H1 (cell line): ENCODE results near the gene GEN1. TPM values are rescaled to one million over a fixed set of nuclear protein-coding genes. Genes with fewer than 3 reads are reported as not detected.

Experiments
- CTCF ChIA-PET: fragments of 300-600 bp; sonication (Branson Sonifier 250); formaldehyde crosslinking; loops from one replicate; lab custom pipeline; 2021; ENCODE audit not compliant: partially characterized antibody; lab: Charles Lee
- POLR2A ChIA-PET: fragments of 300-600 bp; sonication (Branson Sonifier 250); formaldehyde crosslinking; loops from one replicate; lab custom pipeline; 2021; ENCODE audit warnings: inconsistent platforms; ENCODE audit not compliant: partially characterized antibody; lab: Charles Lee
- DNase-seq, 2 experiments: peaks; one replicate each; pipeline versions ENCODE4 v3.0.0 to v3.0.0-alpha.2; 2010 to 2022; ENCODE audit warnings: low spot score in 2 of 2, low read depth in 1 of 2, mixed read lengths in 1 of 2
- FAIRE-seq: peaks from 2 replicates; lab custom pipeline; 2011; peaks lifted over from hg19 to GRCh38; lab: Jason Lieb, UNC
- H2AFZ ChIP-seq: 2 replicates; pipeline ENCODE4 v1.8.1; 2012; ENCODE audit warnings: low read length, inconsistent platforms
- H2AK5ac ChIP-seq: 2 replicates; pipeline ENCODE4 v1.6.1; 2013; ENCODE audit warnings: low read depth, low read length
- H2BK120ac ChIP-seq: replicated peaks from 2 replicates; pipeline ENCODE3; 2013; ENCODE audit warnings: low read depth, low read length, inconsistent platforms
- H2BK12ac ChIP-seq: 2 replicates; pipeline ENCODE4 v1.6.1; 2013; ENCODE audit warnings: low read depth, low read length
- H2BK15ac ChIP-seq: 2 replicates; pipeline ENCODE4 v1.6.1; 2013; ENCODE audit warnings: low read length
- H2BK20ac ChIP-seq: 2 replicates; pipeline ENCODE4 v1.6.1; 2013; ENCODE audit warnings: low read length
- H2BK5ac ChIP-seq: 2 replicates; pipeline ENCODE4 v1.6.1; 2013; ENCODE audit warnings: low read depth, low read length
- H3K14ac ChIP-seq: 2 replicates; pipeline ENCODE4 v1.6.1; 2013; ENCODE audit warnings: inconsistent platforms; ENCODE audit not compliant: insufficient read length
- H3K18ac ChIP-seq: 2 replicates; pipeline ENCODE4 v1.6.1; 2013; ENCODE audit warnings: low read length; ENCODE audit errors: extremely low read depth
- H3K23ac ChIP-seq: 2 replicates; pipeline ENCODE4 v1.6.1; 2013; ENCODE audit warnings: inconsistent platforms; ENCODE audit not compliant: insufficient read length
- H3K23me2 ChIP-seq: 2 replicates; pipeline ENCODE4 v1.6.1; 2013; ENCODE audit warnings: low read depth, low read length
- H3K27ac ChIP-seq: 2 replicates; pipeline ENCODE4 v1.6.1; 2011; ENCODE audit warnings: low read depth, low read length, inconsistent platforms
- H3K27me3 ChIP-seq, 4 experiments: replicated peaks in 1 of 4; 1 replicate in 1 of 4; 2 replicates in 3 of 4; pipeline versions ENCODE4 v1.6.1 to v1.8.1; 2011 to 2013; ENCODE audit warnings: low read length in 3 of 4, mild to moderate bottlenecking in 3 of 4, inconsistent platforms in 2 of 4, mixed read lengths in 2 of 4, moderate library complexity in 1 of 4; ENCODE audit not compliant: control insufficient read depth in 3 of 4, insufficient read depth in 3 of 4; ENCODE audit errors: extremely low read depth in 1 of 4
- H3K36me3 ChIP-seq, 4 experiments: 2 replicates each; pipeline versions ENCODE4 v1.6.1 to v1.8.1; 2011 to 2013; ENCODE audit warnings: mild to moderate bottlenecking in 4 of 4, low read length in 3 of 4, moderate library complexity in 2 of 4, control low read depth in 1 of 4, inconsistent platforms in 1 of 4; ENCODE audit not compliant: insufficient read depth in 4 of 4, control insufficient read depth in 2 of 4
- H3K4ac ChIP-seq: replicated peaks from 2 replicates; pipeline ENCODE3; 2013; ENCODE audit warnings: low read length, low read depth, mixed read lengths, inconsistent platforms; ENCODE audit not compliant: insufficient read length
- H3K4me1 ChIP-seq, 4 experiments: replicated peaks in 1 of 4; 1 replicate in 1 of 4; 2 replicates in 3 of 4; pipeline versions ENCODE4 v1.6.1 to v1.8.1; 2011 to 2013; ENCODE audit warnings: low read length in 3 of 4, inconsistent platforms in 2 of 4, mixed read lengths in 1 of 4; ENCODE audit not compliant: insufficient read depth in 4 of 4, control insufficient read depth in 3 of 4
- H3K4me2 ChIP-seq, 2 experiments: 2 replicates each; pipeline versions ENCODE4 v1.6.1 to v1.8.1; 2011 to 2013; ENCODE audit warnings: low read depth in 2 of 2, low read length in 2 of 2, control low read depth in 1 of 2, inconsistent platforms in 1 of 2, mild to moderate bottlenecking in 1 of 2; ENCODE audit not compliant: insufficient read depth in 1 of 2
- H3K4me3 ChIP-seq, 4 experiments: fragments of 200-600, 300-600 bp in 1 of 4; sonication (generic), shearing (Covaris generic), sonication (Bioruptor Twin) in 1 of 4; 2 replicates each; pipeline versions ENCODE4 v1.5.1 to v1.8.1; 2011 to 2016; ENCODE audit warnings: low read length in 4 of 4, low read depth in 3 of 4, control low read depth in 2 of 4, inconsistent platforms in 2 of 4, mild to moderate bottlenecking in 2 of 4, mixed read lengths in 1 of 4, moderate library complexity in 1 of 4; ENCODE audit not compliant: insufficient read depth in 2 of 4; ENCODE audit errors: extremely low read depth in 1 of 4
- H3K56ac ChIP-seq: replicated peaks from 2 replicates; pipeline ENCODE3; 2013; ENCODE audit warnings: low read depth, mild to moderate bottlenecking, mixed read lengths, low read length, inconsistent platforms; ENCODE audit not compliant: insufficient read length
- H3K79me1 ChIP-seq: 2 replicates; pipeline ENCODE4 v1.6.1; 2013; ENCODE audit warnings: low read depth, low read length, control low read depth
- H3K79me2 ChIP-seq, 2 experiments: 2 replicates each; pipeline versions ENCODE4 v1.6.1 to v1.8.1; 2012 to 2013; ENCODE audit warnings: low read length in 2 of 2, mild to moderate bottlenecking in 2 of 2, inconsistent platforms in 1 of 2; ENCODE audit not compliant: insufficient read depth in 2 of 2, control insufficient read depth in 1 of 2
- H3K9ac ChIP-seq, 4 experiments: replicated peaks in 1 of 4; 1 replicate in 1 of 4; 2 replicates in 3 of 4; pipeline versions ENCODE4 v1.6.1 to v1.8.1; 2011 to 2013; ENCODE audit warnings: low read depth in 3 of 4, low read length in 3 of 4, control low read depth in 2 of 4, mild to moderate bottlenecking in 2 of 4, moderate library complexity in 2 of 4, inconsistent platforms in 1 of 4; ENCODE audit errors: extremely low read depth in 1 of 4
- H3K9me3 ChIP-seq, 2 experiments: 2 replicates each; pipeline versions ENCODE4 v1.6.1 to v1.8.1; 2012 to 2013; ENCODE audit warnings: mild to moderate bottlenecking in 2 of 2, moderate library complexity in 2 of 2, control low read depth in 1 of 2, inconsistent platforms in 1 of 2, low read depth in 1 of 2, low read length in 1 of 2, mixed read lengths in 1 of 2; ENCODE audit not compliant: insufficient read depth in 2 of 2
- H4K20me1 ChIP-seq, 2 experiments: replicated peaks in 1 of 2; 2 replicates each; pipeline versions ENCODE3 to v1.8.1; 2011 to 2013; ENCODE audit warnings: inconsistent platforms in 2 of 2, low read length in 2 of 2, mild to moderate bottlenecking in 1 of 2; ENCODE audit not compliant: insufficient read depth in 2 of 2, control insufficient read depth in 1 of 2
- H4K5ac ChIP-seq: 2 replicates; pipeline ENCODE4 v1.6.1; 2013; ENCODE audit warnings: low read length, low read depth, mixed read lengths, inconsistent platforms; ENCODE audit not compliant: insufficient read length
- H4K8ac ChIP-seq: 2 replicates; pipeline ENCODE4 v1.8.0; 2013; ENCODE audit warnings: mild to moderate bottlenecking, moderate library complexity, low read length, inconsistent platforms; ENCODE audit not compliant: insufficient read depth; ENCODE audit errors: extremely low read depth
- H4K91ac ChIP-seq: replicated peaks from 2 replicates; pipeline ENCODE3; 2013; ENCODE audit warnings: low read length, mixed read lengths, inconsistent platforms; ENCODE audit not compliant: insufficient read length
- ATF2 ChIP-seq: IDR thresholded peaks from 2 replicates; pipeline ENCODE4 v1.6.1; 2012; ENCODE audit warnings: low read length, inconsistent platforms
- BCL11A ChIP-seq, 2 experiments: IDR thresholded peaks; one replicate each; pipeline ENCODE4 v1.6.1; 2011; ENCODE audit warnings: low read depth in 2 of 2, low read length in 2 of 2, mild to moderate bottlenecking in 2 of 2
- CREB1 ChIP-seq: IDR thresholded peaks from 2 replicates; pipeline ENCODE4 v1.6.1; 2012; ENCODE audit warnings: inconsistent platforms
- CTBP2 ChIP-seq: IDR thresholded peaks from 2 replicates; pipeline ENCODE4 v1.7.0; 2011; ENCODE audit warnings: borderline replicate concordance, mild to moderate bottlenecking, moderate library complexity, mixed read lengths, low read length; ENCODE audit not compliant: insufficient read depth, insufficient read length
- HDAC6 ChIP-seq: IDR thresholded peaks from one replicate; pipeline ENCODE4 v1.7.1; 2012; ENCODE audit warnings: low read depth, mild to moderate bottlenecking, inconsistent platforms, low read length, moderate library complexity
- NANOG ChIP-seq: IDR thresholded peaks from 2 replicates; pipeline ENCODE4 v1.6.1; 2011; ENCODE audit warnings: low read length, low read depth, mild to moderate bottlenecking, inconsistent platforms; ENCODE audit not compliant: insufficient read depth, poor library complexity, severe bottlenecking
- RAD21 ChIP-seq, 2 experiments: IDR thresholded peaks in 1 of 2; conservative IDR thresholded peaks in 1 of 2; 2 replicates each; pipeline ENCODE4 v1.6.1; 2011; ENCODE audit warnings: low read depth in 2 of 2, low read length in 2 of 2, improper control_type of control experiment in 1 of 2, inconsistent platforms in 1 of 2, mild to moderate bottlenecking in 1 of 2, moderate library complexity in 1 of 2
- SIRT6 ChIP-seq: IDR thresholded peaks from one replicate; pipeline ENCODE4 v1.7.1; 2012; ENCODE audit warnings: low read length, inconsistent platforms
- SIX5 ChIP-seq: IDR thresholded peaks from 2 replicates; pipeline ENCODE4 v1.6.1; 2011; ENCODE audit warnings: mild to moderate bottlenecking, low read depth, low read length
- WGBS, 2 experiments: shearing (Covaris generic) in 1 of 2; methylation state at CpG; one replicate each; pipeline versions ENCODE4 v1.1.6 to v1.1.7; 2013 to 2015; ENCODE audit warnings: low lambda C conversion rate in 2 of 2, mixed read lengths in 2 of 2, inconsistent platforms in 1 of 2, low coverage in 1 of 2, missing lambda C conversion rate in 1 of 2; ENCODE audit not compliant: insufficient replicate concordance in 2 of 2, insufficient coverage in 1 of 2, insufficient read length in 1 of 2; ENCODE audit errors: extremely low coverage in 1 of 2, missing lambda C conversion rate in 1 of 2; 5-methylcytosine and 5-hydroxymethylcytosine counted together
- polyA plus RNA-seq, 7 experiments: library from polyadenylated mRNA; depleted of rRNA in 3 of 7; stranded (reverse) in 5 of 7; unstranded in 2 of 7; fragments of >200 nt in 5 of 7; fragments of 200-250 nt in 2 of 7; gene quantifications; 1 replicate in 5 of 7; 2 replicates in 1 of 7; 4 replicates in 1 of 7; pipeline versions ENCODE4 v1.2.1 to v1.2.3, GENCODE V29; 2011 to 2013; ENCODE audit warnings: missing spikeins in 2 of 7, mixed read lengths in 2 of 7
- total RNA-seq: library from RNA; stranded (reverse); fragmentation: NEBNext Ultra II Directional; extraction: Animal tissue kit (Norgen Biotek cat#: 25700); gene quantifications from 2 replicates; pipeline ENCODE4 v1.2.1, GENCODE V29; 2021

Gene GEN1
- total and polyA plus RNA-seq, 2 of the 8 experiments (the other 6 are each of a cell fraction or from before 2014, with no cell fraction given) = 6.9 to 19.2 TPM

DNA sequence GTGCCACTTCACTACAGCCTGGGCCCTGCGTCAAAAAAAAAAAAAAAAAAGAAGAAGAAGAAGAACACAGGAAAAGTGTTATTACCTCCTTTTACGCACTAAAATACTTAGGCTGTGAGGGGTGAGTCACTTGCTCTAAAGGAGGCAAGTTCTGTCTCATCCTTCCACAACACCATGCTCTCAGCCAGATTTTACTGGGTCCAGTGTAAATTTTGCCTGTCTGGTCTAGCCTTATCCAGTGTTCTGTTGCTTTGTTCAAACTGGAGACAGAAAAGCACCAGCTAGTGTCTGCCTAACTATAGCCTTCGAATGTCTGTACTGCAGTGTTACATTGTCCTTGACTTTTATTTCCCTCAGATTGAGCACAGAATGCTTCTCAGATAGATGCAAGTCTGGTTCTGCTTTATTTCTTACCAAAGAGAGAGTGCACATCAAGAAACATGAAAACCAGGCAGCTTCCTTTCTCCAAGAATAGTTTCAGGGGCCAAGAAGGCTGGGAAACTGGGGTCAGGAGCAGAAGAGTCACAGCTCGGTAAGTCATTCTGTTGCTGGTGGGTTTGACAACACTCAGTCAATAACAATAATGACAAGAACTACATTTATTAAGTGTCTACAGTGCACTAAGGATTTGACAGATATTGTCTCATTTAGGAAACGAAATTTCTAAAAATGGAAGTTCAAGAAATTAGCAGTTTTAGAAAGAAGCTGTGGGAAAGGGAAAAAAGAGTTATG lies 59.2 kb downstream of the GEN1 start:
- Histone ChIP-seq H2BK120ac (no peak overlapping the region), H2BK5ac (no peak overlapping the region), H3K9ac (no peak overlapping the region), H4K5ac (no peak overlapping the region), H4K91ac (no peak overlapping the region), H3K56ac (no peak overlapping the region), H3K18ac (no peak overlapping the region), H4K20me1 (no peaks in the 10 kb centered on the region), H2AK5ac (no peak overlapping the region), H2BK20ac (no peak overlapping the region), H3K14ac (no peak overlapping the region), H3K79me2 (no peaks in the 10 kb centered on the region), H3K79me1 (no peaks in the 10 kb centered on the region), H4K8ac (no peak overlapping the region), H3K4me1 (peaks cover 0 to 9% (median 1%) of the 10 kb centered on the region in 4 experiments; a peak in 4 of 7 replicates), H3K4me3 (no peak overlapping the region), H3K9me3 (no peaks in the 10 kb centered on the region), H3K36me3 (no peaks in the 10 kb centered on the region), H3K4me2 (no peak overlapping the region), H2BK12ac (no peak overlapping the region), H3K4ac (no peak overlapping the region), H3K23me2 (no peaks in the 10 kb centered on the region; the same call in 1 of the 2 replicates), H3K23ac (no peak overlapping the region), H3K27me3 (peaks cover 0 to 2% (median under 1%) of the 10 kb centered on the region in 4 experiments; a peak in 2 of 7 replicates), H2AFZ (no peak overlapping the region), H2BK15ac (no peak overlapping the region), H3K27ac (no peak overlapping the region)
- FAIRE-seq (no peak), DNase-seq (no peak)
- 88% methylated on average over 5 of the region's 5 CpGs; no CpG with 5 or more reads in 1 of the 2 experiments for WGBS, 2 experiments
- ChIA-PET CTCF (interaction anchor here (0.7 to 4.2 kb wide), 5 partner anchors 8 to 336 kb away, joined by 3 to 17 read pairs (median 3); no protein-coding TSS in a partner anchor), POLR2A (interaction anchor here (0.9 kb wide), 1 partner anchor 9 kb away, joined by 3 read pairs; no protein-coding TSS in a partner anchor)
- TF ChIP-seq CREB1 = no peak
- no peak for TF ChIP-seq SIRT6
- TF ChIP-seq HDAC6 = no peak
- TF ChIP-seq ATF2 = no peak
- no peak for TF ChIP-seq SIX5
- TF ChIP-seq BCL11A (IDR thresholded peaks at IDR 0.05; ENCODE audit: low read depth in 2 of 2, low read length in 2 of 2) = no peak
- TF ChIP-seq RAD21 (IDR thresholded peaks at IDR 0.05 in 1 of 2, conservative IDR thresholded peaks at IDR 0.05 in 1 of 2; ENCODE audit: low read depth in 2 of 2, low read length in 2 of 2) = no peak
- no peak for TF ChIP-seq NANOG
- no peak for TF ChIP-seq CTBP2
